GM23248 (cell line): ENCODE data around the gene TPK1.

Source experiments
- EZH2 ChIP-seq: fragments of 200-600 bp; sonication (generic); IDR thresholded peaks from 2 replicates; pipeline ENCODE4 v1.6.1; 2018; ENCODE audit warnings: antibody characterized with exemption, mild to moderate bottlenecking; ENCODE audit not compliant: insufficient read depth, poor library complexity, severe bottlenecking
- EZH2phosphoT487 ChIP-seq: fragments of 200-600 bp; sonication (generic); IDR thresholded peaks from 2 replicates; pipeline ENCODE4 v1.6.1; 2018; ENCODE audit warnings: antibody characterized with exemption, moderate library complexity, mild to moderate bottlenecking, low read depth; ENCODE audit not compliant: insufficient read depth

GRCh38 chr7:144776447-144776846 is 59.4 kb downstream of the TPK1 start:
- TF ChIP-seq EZH2 (no peak), EZH2phosphoT487 (no peak)
